ENCODE measurements around the gene MS4A2. TPM values are rescaled to one million over a fixed set of nuclear protein-coding genes. Genes with fewer than 3 reads are reported as not detected.

MS4A2 gene
- total RNA-seq, 1 donor = 4.8 TPM

Other genes starting within 250 kb of the MS4A2 start
- gene CBLIF, start 243.2 kb upstream of the MS4A2 start, total RNA-seq = not detected
- under 0.01 TPM for gene TCN1, start 222.2 kb upstream of the MS4A2 start, total RNA-seq
- not detected for gene OOSP3, start 209.9 kb upstream of the MS4A2 start, total RNA-seq
- not detected for gene OOSP1, start 150.2 kb upstream of the MS4A2 start, total RNA-seq
- not detected for gene OOSP4A, start 124.6 kb upstream of the MS4A2 start, total RNA-seq
- gene OOSP4B, start 71.5 kb upstream of the MS4A2 start, total RNA-seq = not detected
- not detected for gene OOSP2, start 48.3 kb upstream of the MS4A2 start, total RNA-seq
- 16.7 TPM for gene MS4A3, start 32.0 kb upstream of the MS4A2 start, total RNA-seq
- gene MS4A6A, start 94.4 kb downstream of the MS4A2 start, total RNA-seq = 4.3 TPM
- gene MS4A4E, start 154.5 kb downstream of the MS4A2 start, total RNA-seq = 0.54 TPM
- gene MS4A4A, start 192.0 kb downstream of the MS4A2 start, total RNA-seq = 1.1 TPM
- not detected for gene MS4A6E, start 238.6 kb downstream of the MS4A2 start, total RNA-seq

Measured in hematopoietic multipotent progenitor cell (in vitro differentiated cells).